ENCODE results near the gene DARS1. TPM values are rescaled to one million over a fixed set of nuclear protein-coding genes. Genes with fewer than 3 reads are reported as not detected.

The DARS1 gene
- total and polyA plus RNA-seq, 2 donors (not counting 1 experiment from before 2014, with no cell fraction given), result 36.7 to 88.3 TPM

GRCh38 chr2:135904341-135904989, 81.0 kb downstream of the DARS1 start:
- ATAC-seq (ENCODE audit: low read depth) (no peak), DNase-seq (no peak)
- Mint-ChIP-seq H3K9me3 (ENCODE audit: insufficient read depth) (no peaks in the 10 kb centered on the region), H3K27ac (no peak overlapping the region), H3K4me3 (no peak overlapping the region), H3K4me1 (no peaks in the 10 kb centered on the region), H3K27me3 (no peaks in the 10 kb centered on the region)
- Histone ChIP-seq H3K36me3 (replicated peaks in 1 of 2; ENCODE audit: control extremely low read depth in 1 of 2, control insufficient read depth in 1 of 2, extremely low read depth in 1 of 2, insufficient read depth in 2 of 2, low read length in 1 of 2) (peaks cover 14 to 15% of the 10 kb centered on the region in 2 experiments), H3K4me3 (ENCODE audit: control extremely low read depth in 1 of 5, extremely low read depth in 1 of 5, insufficient read depth in 1 of 5, low read depth in 2 of 5, low read length in 4 of 5) (no peak overlapping the region), H3K27ac (ENCODE audit: low read length in 2 of 2) (no peak overlapping the region), H3K4me1 (ENCODE audit: control insufficient read depth in 2 of 2, insufficient read depth in 2 of 2, low read length in 2 of 2) (no peaks in the 10 kb centered on the region), H3K9ac (ENCODE audit: low read length) (no peak overlapping the region), H3K4me2 (replicated peaks; ENCODE audit: low read depth, low read length, poor library complexity, severe bottlenecking) (no peak overlapping the region), H2AFZ (ENCODE audit: insufficient read depth, low read depth, low read length, poor library complexity, severe bottlenecking) (no peak overlapping the region), H3K27me3 (replicated peaks in 1 of 4; ENCODE audit: control extremely low read depth in 1 of 4, control insufficient read depth in 3 of 4, insufficient read depth in 4 of 4, low read length in 3 of 4) (no peaks in the 10 kb centered on the region), H3K79me2 (ENCODE audit: control insufficient read depth, insufficient read depth, low read length) (no peaks in the 10 kb centered on the region), H3K9me3 (ENCODE audit: control extremely low read depth in 1 of 3, control insufficient read depth in 2 of 3, insufficient read depth in 1 of 3, low read length in 2 of 3) (peaks cover 0 to 2% (median 0%) of the 10 kb centered on the region in 3 donors), H4K20me1 (ENCODE audit: control insufficient read depth, insufficient read depth, low read length, poor library complexity, severe bottlenecking) (no peaks in the 10 kb centered on the region)
- intact Hi-C loops (cut with micrococcal nuclease), result no loop called here
- ChIA-PET CTCF (interaction anchor here (0.8 kb wide), 1 partner anchor 9 kb away, joined by 4 read pairs; no protein-coding TSS in a partner anchor), POLR2A (no interaction called here)
- TF ChIP-seq CTCF (IDR thresholded peaks at IDR 0.05) (no peak), EZH2 (IDR thresholded peaks at IDR 0.05; ENCODE audit: borderline replicate concordance, insufficient read depth, low read depth, low read length, poor library complexity, severe bottlenecking) (no peak)
- WGBS (ENCODE audit: insufficient coverage), result 100% methylated on average over 4 of the region's 4 CpGs

DNA sequence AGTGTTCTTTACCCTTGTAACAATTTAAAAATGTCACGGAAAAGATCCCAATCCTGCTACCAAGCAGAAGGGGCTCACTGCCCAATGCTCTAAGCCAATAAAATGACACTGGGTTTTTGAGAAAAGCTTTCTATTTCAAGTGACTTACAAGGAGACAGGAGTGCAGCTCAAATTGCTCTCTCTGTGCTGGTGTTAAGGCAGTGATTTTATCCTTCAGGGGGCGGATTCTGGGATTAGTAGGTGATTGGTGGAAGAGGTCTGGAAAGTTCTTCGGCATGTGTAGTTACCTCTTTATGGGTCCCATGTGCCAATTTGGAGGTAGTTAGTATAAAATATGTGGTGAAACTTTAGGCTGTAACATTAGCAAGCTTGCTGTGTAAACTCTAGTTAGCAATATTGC, 81.8 kb downstream of the DARS1 start:
- no peak for DNase-seq
- Mint-ChIP-seq H3K9me3 (ENCODE audit: insufficient read depth) (no peaks in the 10 kb centered on the region), H3K27me3 (no peaks in the 10 kb centered on the region), H3K4me1 (no peaks in the 10 kb centered on the region), H3K4me3 (no peak overlapping the region), H3K27ac (no peak overlapping the region)
- intact Hi-C loops (cut with micrococcal nuclease), result no loop called here
- Histone ChIP-seq H2AFZ (ENCODE audit: insufficient read depth, low read depth, low read length, poor library complexity, severe bottlenecking) (no peak overlapping the region), H3K36me3 (replicated peaks in 1 of 2; ENCODE audit: control extremely low read depth in 1 of 2, control insufficient read depth in 1 of 2, extremely low read depth in 1 of 2, insufficient read depth in 2 of 2, low read length in 1 of 2) (peaks cover 11% of the 10 kb centered on the region in 2 experiments), H3K4me3 (ENCODE audit: control extremely low read depth in 1 of 5, extremely low read depth in 1 of 5, insufficient read depth in 1 of 5, low read depth in 2 of 5, low read length in 4 of 5) (no peak overlapping the region), H3K4me1 (ENCODE audit: control insufficient read depth in 2 of 2, insufficient read depth in 2 of 2, low read length in 2 of 2) (no peaks in the 10 kb centered on the region), H3K79me2 (ENCODE audit: control insufficient read depth, insufficient read depth, low read length) (no peaks in the 10 kb centered on the region), H3K4me2 (replicated peaks; ENCODE audit: low read depth, low read length, poor library complexity, severe bottlenecking) (no peak overlapping the region), H4K20me1 (ENCODE audit: control insufficient read depth, insufficient read depth, low read length, poor library complexity, severe bottlenecking) (no peaks in the 10 kb centered on the region), H3K27ac (ENCODE audit: low read length in 2 of 2) (no peak overlapping the region), H3K9me3 (ENCODE audit: control extremely low read depth in 1 of 3, control insufficient read depth in 2 of 3, insufficient read depth in 1 of 3, low read length in 2 of 3) (no peaks in the 10 kb centered on the region), H3K27me3 (replicated peaks in 1 of 4; ENCODE audit: control extremely low read depth in 1 of 4, control insufficient read depth in 3 of 4, insufficient read depth in 4 of 4, low read length in 3 of 4) (no peaks in the 10 kb centered on the region), H3K9ac (ENCODE audit: low read length) (no peak overlapping the region)
- POLR2A ChIA-PET, result no interaction called here
- no peak for ATAC-seq (ENCODE audit: low read depth)
- CTCF ChIA-PET, result interaction anchor here (1.5 kb wide), 1 partner anchor 10 kb away, joined by 3 read pairs; no protein-coding TSS in a partner anchor
- WGBS (ENCODE audit: insufficient coverage), result 96% methylated on average over 2 of the region's 3 CpGs
- TF ChIP-seq EZH2 (IDR thresholded peaks at IDR 0.05; ENCODE audit: borderline replicate concordance, insufficient read depth, low read depth, low read length, poor library complexity, severe bottlenecking) (no peak), CTCF (IDR thresholded peaks at IDR 0.05) (no peak)

Data from B cell (primary cell).